Fibroblast of lung (primary cell): ENCODE data around the gene IL1RAPL2.

Source experiments
- CTCF ChIP-seq, 2 donors: IDR thresholded peaks in 1 of 2; conservative IDR thresholded peaks in 1 of 2; 1 replicate in 1 of 2; 2 replicates in 1 of 2; pipeline ENCODE4 v1.5.1; 2011 to 2012; ENCODE audit warnings: low read length in 2 of 2, control low read depth in 1 of 2, inconsistent platforms in 1 of 2, low read depth in 1 of 2, mild to moderate bottlenecking in 1 of 2
- EZH2 ChIP-seq: IDR thresholded peaks from 2 replicates; pipeline ENCODE4 v1.5.1; 2012; ENCODE audit warnings: low read length, control low read depth, mild to moderate bottlenecking; ENCODE audit errors: missing control alignments

- TF ChIP-seq CTCF (conservative IDR thresholded peaks at IDR 0.05 in 1 of 2, IDR thresholded peaks at IDR 0.05 in 1 of 2; ENCODE audit: low read depth in 1 of 2, low read length in 2 of 2) (no peak), EZH2 (no peak)
Measured at GRCh38 chrX:105694839-105695238, 1128.8 kb downstream of the IL1RAPL2 start.
